GM21381 (cell line): ENCODE measurements around the gene SRSF9.

Experiments used
- ATAC-seq: cut with Tn5 transposase; IDR thresholded peaks from one replicate; pipeline ENCODE4 v1.9.1; 2021; ENCODE audit warnings: mild to moderate bottlenecking, moderate library complexity; ENCODE audit not compliant: unreplicated experiment

Gene SRSF9

GRCh38 chr12:120413901-120414695 is 55.5 kb downstream of the SRSF9 start:
- no peak for ATAC-seq

GRCh38 chr12:120412421-120412820 is 57.1 kb downstream of the SRSF9 start:
- no peak for ATAC-seq
